Stimulated activated naive B cell treated with anti-CD40 and anti-IgM and Interleukin-4, amounts not matched to agents 10 μg/mL and 1 μg/mL and 100 μg/mL, for 72 hours (primary cell): ENCODE measurements around the gene CYP20A1.
A peak's percentile ranks its signal among the peaks of the same experiment; 100 is the strongest.
"Not testable (repeated sequence)": the region's sequence is repeated elsewhere in the genome, so short reads cannot be mapped to it uniquely, and the experiment has no call there.

Source experiments
- ATAC-seq, 2 donors: fragments of 150-1000 bp; cut with Tn5 transposase; replicated peaks; 2 replicates each; pipeline ENCODE4 v1.10.0; 2021; ENCODE audit warnings: moderate library complexity in 1 of 2
- DNase-seq: peaks from one replicate; pipeline ENCODE4 v3.0.0; 2021
- H3K27ac Mint-ChIP-seq: one replicate; pipeline ENCODE4 v1.8.0; 2022; ENCODE audit warnings: mild to moderate bottlenecking, mixed read lengths
- H3K27me3 Mint-ChIP-seq, 2 donors: one replicate each; pipeline ENCODE4 v1.8.0; 2022; ENCODE audit warnings: mixed read lengths in 2 of 2
- H3K36me3 Mint-ChIP-seq, 2 donors: one replicate each; pipeline ENCODE4 v1.8.0; 2022; ENCODE audit warnings: mixed read lengths in 2 of 2, mild to moderate bottlenecking in 1 of 2
- H3K4me1 Mint-ChIP-seq, 2 donors: one replicate each; pipeline ENCODE4 v1.8.0; 2022; ENCODE audit warnings: mixed read lengths in 2 of 2, mild to moderate bottlenecking in 1 of 2
- H3K4me3 Mint-ChIP-seq, 2 donors: one replicate each; pipeline ENCODE4 v1.8.0; 2022; ENCODE audit warnings: mild to moderate bottlenecking in 2 of 2, mixed read lengths in 2 of 2, moderate library complexity in 1 of 2
- H3K9me3 Mint-ChIP-seq, 2 donors: one replicate each; pipeline ENCODE4 v1.8.0; 2022; ENCODE audit warnings: mixed read lengths in 2 of 2, mild to moderate bottlenecking in 1 of 2

The CYP20A1 gene, protein sequence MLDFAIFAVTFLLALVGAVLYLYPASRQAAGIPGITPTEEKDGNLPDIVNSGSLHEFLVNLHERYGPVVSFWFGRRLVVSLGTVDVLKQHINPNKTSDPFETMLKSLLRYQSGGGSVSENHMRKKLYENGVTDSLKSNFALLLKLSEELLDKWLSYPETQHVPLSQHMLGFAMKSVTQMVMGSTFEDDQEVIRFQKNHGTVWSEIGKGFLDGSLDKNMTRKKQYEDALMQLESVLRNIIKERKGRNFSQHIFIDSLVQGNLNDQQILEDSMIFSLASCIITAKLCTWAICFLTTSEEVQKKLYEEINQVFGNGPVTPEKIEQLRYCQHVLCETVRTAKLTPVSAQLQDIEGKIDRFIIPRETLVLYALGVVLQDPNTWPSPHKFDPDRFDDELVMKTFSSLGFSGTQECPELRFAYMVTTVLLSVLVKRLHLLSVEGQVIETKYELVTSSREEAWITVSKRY

DNA sequence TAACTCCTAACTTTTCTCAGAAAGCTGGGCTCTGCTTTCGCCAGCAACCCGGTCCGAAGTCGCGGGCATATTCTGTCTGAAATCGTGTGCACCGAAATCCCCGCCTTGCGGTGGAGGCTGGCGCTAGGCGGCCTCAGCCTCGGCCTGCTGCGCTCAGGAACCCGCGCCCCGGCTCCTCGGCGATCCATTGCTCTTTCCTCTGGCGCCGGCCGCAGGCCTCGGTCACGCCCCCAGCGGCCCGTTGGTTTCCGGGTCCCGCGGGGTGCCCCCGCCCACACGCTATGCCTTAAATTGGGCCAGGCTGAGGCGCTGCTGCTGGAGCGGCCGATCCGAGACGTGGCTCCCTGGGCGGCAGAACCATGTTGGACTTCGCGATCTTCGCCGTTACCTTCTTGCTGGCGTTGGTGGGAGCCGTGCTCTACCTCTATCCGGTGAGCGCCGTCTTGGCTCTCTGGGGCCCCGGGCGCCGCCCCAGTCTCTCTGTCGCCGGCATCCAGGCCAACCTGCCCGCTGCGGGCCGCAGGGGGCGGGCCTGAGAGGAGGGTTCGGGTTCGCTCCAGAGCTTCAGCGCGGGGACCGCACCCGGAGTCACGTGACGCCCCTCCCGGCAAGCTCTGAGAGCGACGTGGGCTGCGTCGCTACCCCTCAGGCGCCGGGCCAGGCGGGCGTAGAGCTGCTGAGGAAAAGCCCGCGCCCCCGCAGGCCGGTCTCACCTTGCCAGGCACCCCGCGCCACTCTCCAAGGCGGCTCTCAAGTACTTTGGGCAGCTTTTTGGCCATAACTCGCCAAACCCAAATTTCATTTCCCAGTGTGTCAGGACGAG lies at the start of gene CYP20A1:
TSS of gene CYP20A1 (plus strand) at position 315 of the 823 bp plus-strand sequence. CDS start at position 360, 45 bp downstream.
- Mint-ChIP-seq H3K27me3 (no peaks in the 10 kb centered on the region), H3K9me3 (peaks cover 0 to 2% of the 10 kb centered on the region in 2 donors), H3K4me1 (peaks cover 16 to 43% of the 10 kb centered on the region in 2 donors), H3K27ac (peak within 1 kb of the TSS; percentile 99), H3K4me3 (peak within 1 kb of the TSS; percentile 90 to 96), H3K36me3 (peaks cover 18 to 30% of the 10 kb centered on the region in 2 donors)
- ATAC-seq (peak; percentile 90 to 93), DNase-seq (peak; percentile 98)

DNA sequence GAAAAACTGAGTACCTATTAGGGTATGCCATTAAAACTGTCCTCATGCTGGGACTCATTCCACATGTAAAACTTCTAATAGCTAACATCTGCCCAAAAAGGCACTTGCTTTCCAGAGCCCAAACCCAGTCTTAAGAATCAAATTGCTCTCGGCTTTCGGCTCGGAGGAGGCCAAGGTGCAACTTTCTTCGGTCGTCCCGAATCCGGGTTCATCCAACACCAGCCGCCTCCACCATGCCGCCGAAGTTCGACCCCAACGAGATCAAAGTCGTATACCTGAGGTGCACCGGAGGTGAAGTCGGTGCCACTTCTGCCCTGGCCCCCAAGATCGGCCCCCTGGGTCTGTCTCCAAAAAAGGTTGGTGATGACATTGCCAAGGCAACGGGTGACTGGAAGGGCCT lies 48.3 kb upstream of the CYP20A1 start:
- ATAC-seq, H3K4me3 Mint-ChIP-seq, H3K27ac Mint-ChIP-seq, DNase-seq, H3K4me1 Mint-ChIP-seq, H3K9me3 Mint-ChIP-seq, H3K27me3 Mint-ChIP-seq: not testable (repeated sequence)
- H3K36me3 Mint-ChIP-seq: peaks cover 18 to 26% of the 10 kb centered on the region in 2 donors

DNA sequence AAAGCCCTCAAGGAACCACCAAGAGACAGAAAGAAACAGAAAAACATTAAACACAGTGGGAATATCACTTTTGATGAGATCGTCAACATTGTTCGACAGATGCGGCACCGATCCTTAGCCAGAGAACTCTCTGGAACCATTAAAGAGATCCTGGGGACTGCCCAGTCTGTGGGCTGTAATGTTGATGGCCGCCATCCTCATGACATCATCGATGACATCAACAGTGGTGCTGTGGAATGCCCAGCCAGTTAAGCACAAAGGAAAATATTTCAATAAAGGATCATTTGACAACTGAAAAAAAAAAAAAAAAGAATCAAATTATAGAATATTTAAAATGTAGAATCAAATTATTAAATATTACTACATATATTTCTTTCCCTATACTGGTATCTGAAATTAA lies 47.8 kb upstream of the CYP20A1 start:
- not testable (repeated sequence) for H3K27me3 Mint-ChIP-seq, H3K4me1 Mint-ChIP-seq, H3K9me3 Mint-ChIP-seq, H3K27ac Mint-ChIP-seq, DNase-seq, H3K4me3 Mint-ChIP-seq, ATAC-seq
- peaks cover 15 to 21% of the 10 kb centered on the region in 2 donors for H3K36me3 Mint-ChIP-seq

DNA sequence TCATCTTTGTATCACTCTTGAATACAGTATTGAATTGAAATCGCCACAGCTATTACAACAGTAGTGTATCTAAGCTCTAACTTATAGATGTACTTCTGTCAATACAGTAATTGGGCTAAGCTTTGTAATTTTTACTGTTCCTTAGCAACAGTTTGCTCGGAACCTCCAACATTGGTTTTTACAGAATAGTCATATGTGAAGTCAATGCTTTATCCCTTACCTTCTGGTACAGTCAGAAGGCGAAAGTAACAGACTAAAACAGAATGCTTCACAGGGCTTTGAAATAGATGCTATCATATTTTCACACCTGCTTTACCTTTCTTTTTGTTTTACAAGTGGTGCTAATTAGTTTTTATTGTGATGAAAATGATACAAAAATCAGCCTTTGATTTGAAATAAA lies 46.9 kb upstream of the CYP20A1 start:
- Mint-ChIP-seq H3K27me3 (no peaks in the 10 kb centered on the region), H3K9me3 (peaks cover 0 to 1% of the 10 kb centered on the region in 2 donors), H3K4me3 (no peak overlapping the region), H3K27ac (no peak overlapping the region), H3K4me1 (no peaks in the 10 kb centered on the region), H3K36me3 (peaks cover 13 to 18% of the 10 kb centered on the region in 2 donors)
- DNase-seq (no peak), ATAC-seq (no peak)

DNA sequence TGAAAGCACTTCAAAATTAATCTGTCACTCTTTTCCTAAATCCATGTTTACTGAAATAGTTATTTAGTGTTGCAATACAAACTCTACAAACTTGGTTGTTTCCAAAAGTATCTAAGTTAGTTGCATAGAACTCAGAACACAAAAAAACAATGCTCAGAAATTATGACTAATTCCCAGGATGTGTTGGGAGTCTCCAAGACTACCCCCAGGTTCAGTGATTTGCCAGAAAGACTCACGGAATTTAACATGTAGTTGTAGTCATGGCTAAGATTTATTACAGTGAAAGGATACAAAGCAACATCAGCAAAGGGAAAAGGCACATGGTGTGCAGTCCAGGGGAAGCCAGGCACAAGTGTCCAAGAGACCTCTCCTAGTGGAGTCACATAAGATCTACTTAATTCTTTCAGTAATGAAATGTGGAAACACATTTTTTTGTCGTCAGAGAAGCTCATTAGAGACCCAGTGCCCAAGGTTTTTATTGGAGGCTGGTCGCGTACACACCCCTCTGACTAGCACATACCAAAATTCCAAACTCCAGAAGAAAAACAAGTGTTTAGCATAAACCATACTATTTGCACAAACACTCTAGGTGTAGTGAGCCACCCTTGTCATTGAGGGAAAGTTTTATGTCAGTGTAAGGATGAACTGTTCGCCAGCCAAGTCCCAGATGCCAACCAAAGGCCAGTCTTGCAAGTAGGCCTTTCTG lies 43.3 kb upstream of the CYP20A1 start:
- DNase-seq (no peak), ATAC-seq (no peak)
- Mint-ChIP-seq H3K9me3 (no peaks in the 10 kb centered on the region), H3K36me3 (peaks cover 6 to 15% of the 10 kb centered on the region in 2 donors), H3K27me3 (no peaks in the 10 kb centered on the region), H3K4me3 (no peak overlapping the region), H3K4me1 (no peaks in the 10 kb centered on the region), H3K27ac (no peak overlapping the region)

DNA sequence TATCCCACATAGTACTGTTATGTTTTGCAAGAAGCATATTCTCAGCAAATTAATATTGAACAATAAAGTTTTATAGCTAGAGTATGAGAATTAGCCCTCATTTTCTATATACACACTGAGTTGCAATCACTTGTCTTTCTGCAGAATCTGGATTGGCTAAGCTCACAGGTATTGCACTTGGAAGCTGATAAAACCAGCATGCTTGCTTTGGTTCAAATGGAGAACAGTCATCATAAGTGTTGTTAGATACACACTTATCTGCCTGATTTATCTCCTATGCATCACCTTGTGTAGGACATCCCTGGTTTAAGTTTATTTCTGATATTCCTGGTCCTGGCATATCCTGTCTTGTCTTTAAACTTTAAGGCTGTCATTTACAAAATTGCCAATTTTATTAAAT lies 38.0 kb upstream of the CYP20A1 start:
- Mint-ChIP-seq H3K36me3 (peaks cover 6 to 14% of the 10 kb centered on the region in 2 donors), H3K27me3 (no peaks in the 10 kb centered on the region), H3K4me1 (no peaks in the 10 kb centered on the region), H3K4me3 (no peak overlapping the region), H3K9me3 (no peaks in the 10 kb centered on the region), H3K27ac (no peak overlapping the region)
- ATAC-seq (no peak), DNase-seq (no peak)

DNA sequence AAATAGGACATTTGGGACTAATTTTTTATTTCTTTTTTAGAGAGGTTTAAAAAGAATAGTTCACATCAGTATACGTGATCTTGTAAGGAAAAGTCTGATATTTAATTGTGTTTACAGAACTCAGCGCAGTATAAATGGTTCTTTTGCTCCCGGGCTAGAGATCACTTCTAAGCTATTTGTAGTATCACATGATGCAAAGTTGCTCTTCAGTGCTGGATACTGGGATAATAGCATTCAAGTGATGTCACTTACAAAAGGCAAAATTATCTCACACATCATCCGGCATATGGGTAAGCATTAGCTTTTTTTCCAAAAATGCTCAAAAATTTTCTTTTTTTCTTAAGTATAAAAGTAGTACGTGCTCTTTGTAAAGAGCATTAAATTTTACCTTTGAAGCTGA lies 37.4 kb upstream of the CYP20A1 start:
- no peak overlapping the region for H3K4me3 Mint-ChIP-seq
- ATAC-seq (no peak), DNase-seq (no peak)
- H3K27ac Mint-ChIP-seq: no peak overlapping the region
- H3K27me3 Mint-ChIP-seq: no peaks in the 10 kb centered on the region
- no peaks in the 10 kb centered on the region for H3K4me1 Mint-ChIP-seq
- peaks cover 11 to 19% of the 10 kb centered on the region in 2 donors for H3K36me3 Mint-ChIP-seq
- H3K9me3 Mint-ChIP-seq: no peaks in the 10 kb centered on the region

DNA sequence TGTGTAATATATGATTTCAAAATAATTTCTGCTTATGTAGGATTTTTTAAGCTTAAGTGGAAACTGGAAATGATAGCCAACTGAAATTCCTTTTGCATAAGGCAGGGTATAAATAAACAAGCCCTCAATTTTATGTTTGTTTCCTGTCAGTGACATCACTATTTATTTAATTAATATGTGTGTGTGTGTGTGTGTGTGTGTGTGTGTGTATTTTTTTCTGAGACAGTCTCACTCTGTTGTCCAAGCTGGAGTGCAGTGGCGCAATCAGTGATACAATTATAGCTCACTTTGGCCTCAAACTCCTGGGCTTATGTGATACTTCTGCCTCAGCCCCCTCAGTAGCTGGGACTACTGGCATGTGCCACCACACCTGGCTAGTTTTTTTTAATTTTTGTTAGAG lies 29.3 kb upstream of the CYP20A1 start:
- Mint-ChIP-seq H3K9me3 (no peaks in the 10 kb centered on the region), H3K27ac (no peak overlapping the region), H3K27me3 (no peaks in the 10 kb centered on the region), H3K4me1 (no peaks in the 10 kb centered on the region), H3K4me3 (no peak overlapping the region), H3K36me3 (peaks cover 20 to 23% of the 10 kb centered on the region in 2 donors)
- no peak for ATAC-seq
- no peak for DNase-seq

DNA sequence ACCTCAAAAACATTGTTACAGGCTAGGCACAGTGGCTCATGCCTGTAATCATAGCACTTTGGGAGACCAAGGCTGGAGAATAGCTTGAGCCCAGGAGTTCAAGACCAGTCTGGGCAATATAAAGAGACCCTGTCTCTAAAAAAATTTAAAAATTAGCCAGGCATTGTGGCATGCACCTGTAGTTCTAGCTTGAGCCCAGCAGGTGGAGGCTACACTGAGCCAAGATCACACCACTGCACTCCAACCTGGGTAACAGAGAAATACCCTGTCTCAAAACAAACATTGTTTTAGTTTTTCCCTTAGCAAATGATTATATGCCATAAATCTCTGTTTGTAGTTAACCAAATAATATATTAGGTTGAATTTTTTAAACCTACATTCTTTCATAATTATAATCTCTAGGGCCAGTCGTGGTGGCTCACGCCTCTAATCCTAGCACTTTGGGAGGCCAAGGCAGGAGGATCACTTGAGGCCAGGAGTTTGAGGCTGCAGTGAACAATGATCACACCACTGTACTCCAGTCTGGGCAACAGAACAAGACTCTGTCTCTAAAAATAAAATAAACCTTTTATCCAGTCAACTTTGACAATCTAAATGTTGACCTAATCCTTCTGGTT lies 13.3 kb upstream of the CYP20A1 start:
- no peak overlapping the region for H3K27ac Mint-ChIP-seq
- ATAC-seq (peak; percentile 55 to 73), DNase-seq (no peak)
- H3K27me3 Mint-ChIP-seq: peaks cover 0 to under 1% of the 10 kb centered on the region in 2 donors
- no peaks in the 10 kb centered on the region for H3K4me1 Mint-ChIP-seq
- peaks cover 0 to 5% of the 10 kb centered on the region in 2 donors for H3K36me3 Mint-ChIP-seq
- no peak overlapping the region for H3K4me3 Mint-ChIP-seq
- H3K9me3 Mint-ChIP-seq: peaks cover 0 to 3% of the 10 kb centered on the region in 2 donors

DNA sequence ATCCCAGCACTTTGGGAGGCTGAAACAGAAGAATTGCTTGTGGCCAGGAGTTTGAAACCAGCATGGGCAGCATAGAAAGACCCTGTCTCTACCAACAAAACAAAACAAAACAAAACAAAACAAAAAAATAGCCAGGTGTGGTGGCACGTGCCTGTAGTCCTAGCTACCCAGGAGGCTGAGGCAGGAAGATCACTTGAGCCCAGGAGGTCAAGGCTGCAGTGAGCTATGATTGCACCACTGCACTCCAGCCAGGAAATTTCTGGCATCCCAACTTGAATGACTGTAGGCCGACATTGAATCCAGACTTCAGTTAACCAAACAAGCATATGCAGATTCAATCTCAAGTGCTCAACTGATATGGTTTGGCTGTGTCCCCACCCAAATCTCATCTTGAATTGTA lies 9.1 kb upstream of the CYP20A1 start:
- DNase-seq, H3K4me1 Mint-ChIP-seq, H3K4me3 Mint-ChIP-seq, H3K9me3 Mint-ChIP-seq, H3K27ac Mint-ChIP-seq, ATAC-seq, H3K36me3 Mint-ChIP-seq: not testable (repeated sequence)
- H3K27me3 Mint-ChIP-seq: peaks cover 7 to 10% of the 10 kb centered on the region in 2 donors

DNA sequence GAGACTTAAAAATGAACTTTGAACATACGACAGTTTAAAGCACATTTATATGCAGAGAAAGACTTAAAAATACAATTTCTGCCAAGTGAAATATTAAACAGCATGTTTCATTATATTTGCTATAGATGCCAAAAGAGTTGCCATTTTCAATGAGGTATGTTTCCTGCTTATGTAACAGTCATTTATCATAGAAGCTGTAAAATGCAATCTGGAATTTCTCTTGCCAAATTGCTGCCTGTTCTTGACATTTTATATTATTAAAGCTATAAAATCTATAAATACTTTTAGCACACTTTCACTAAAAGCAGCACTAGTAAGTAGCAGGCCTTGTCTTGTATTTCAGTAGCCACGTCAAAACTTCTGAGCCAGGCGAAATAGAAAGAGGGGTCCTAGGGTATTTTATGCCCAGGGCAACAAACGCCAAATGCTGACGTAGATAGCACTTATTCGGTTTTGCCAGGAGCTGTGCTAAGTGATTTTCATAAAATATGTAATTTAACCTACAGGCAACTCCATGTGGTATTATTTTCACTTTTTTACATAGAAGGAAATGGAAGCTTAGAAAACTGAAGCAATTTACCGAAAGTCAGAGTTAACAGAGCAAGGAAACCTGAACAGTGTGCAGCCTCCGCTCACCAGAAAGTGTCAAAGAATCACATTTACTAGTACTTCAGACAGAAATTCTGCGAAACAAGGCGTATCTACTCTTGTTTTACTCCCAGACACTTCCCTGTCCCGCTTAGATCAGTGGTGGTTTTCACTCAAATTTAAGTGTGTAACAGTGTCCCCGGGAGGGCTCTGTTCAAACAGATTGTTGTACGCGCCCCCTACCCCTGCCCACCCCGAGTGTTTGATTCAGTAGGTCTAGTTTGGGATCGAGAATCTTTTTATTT lies 1.2 kb upstream of the CYP20A1 start:
- H3K36me3 Mint-ChIP-seq: peaks cover 13 to 22% of the 10 kb centered on the region in 2 donors
- H3K4me1 Mint-ChIP-seq: peaks cover 11 to 33% of the 10 kb centered on the region in 2 donors
- no peaks in the 10 kb centered on the region for H3K27me3 Mint-ChIP-seq
- peak overlapping the region; percentile 90 to 96 for H3K4me3 Mint-ChIP-seq
- ATAC-seq (no peak), DNase-seq (no peak)
- no peaks in the 10 kb centered on the region for H3K9me3 Mint-ChIP-seq
- H3K27ac Mint-ChIP-seq: peak overlapping the region; percentile 99

DNA sequence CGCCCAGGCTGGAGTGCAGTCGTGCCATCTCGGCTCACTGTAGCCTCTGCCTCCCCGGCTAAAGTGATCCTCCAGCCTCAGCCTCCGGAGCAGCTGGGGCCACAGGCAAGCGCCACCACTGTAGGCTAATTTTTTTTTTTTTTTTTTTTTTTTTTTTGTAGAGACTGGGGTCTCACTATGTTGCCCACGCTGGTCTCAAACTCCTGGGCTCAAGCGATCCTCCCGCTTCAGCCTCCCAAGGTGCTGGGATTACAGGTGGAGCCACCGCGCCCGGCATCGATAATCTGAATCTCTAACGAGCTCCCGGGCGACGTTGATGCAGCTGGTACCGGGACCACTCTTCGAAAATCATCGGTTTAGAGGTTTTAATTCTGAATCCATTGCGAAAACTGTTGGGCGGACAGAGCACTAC lies 520 bp upstream of the CYP20A1 start:
- Mint-ChIP-seq H3K27me3 (no peaks in the 10 kb centered on the region), H3K27ac (peak overlapping the region; percentile 99), H3K4me3 (peak overlapping the region; percentile 90 to 96), H3K4me1 (peaks cover 16 to 40% of the 10 kb centered on the region in 2 donors), H3K36me3 (peaks cover 17 to 28% of the 10 kb centered on the region in 2 donors), H3K9me3 (peaks cover 0 to 2% of the 10 kb centered on the region in 2 donors)
- ATAC-seq (peak in 1 of 2 donors; percentile 0), DNase-seq (no peak)

DNA sequence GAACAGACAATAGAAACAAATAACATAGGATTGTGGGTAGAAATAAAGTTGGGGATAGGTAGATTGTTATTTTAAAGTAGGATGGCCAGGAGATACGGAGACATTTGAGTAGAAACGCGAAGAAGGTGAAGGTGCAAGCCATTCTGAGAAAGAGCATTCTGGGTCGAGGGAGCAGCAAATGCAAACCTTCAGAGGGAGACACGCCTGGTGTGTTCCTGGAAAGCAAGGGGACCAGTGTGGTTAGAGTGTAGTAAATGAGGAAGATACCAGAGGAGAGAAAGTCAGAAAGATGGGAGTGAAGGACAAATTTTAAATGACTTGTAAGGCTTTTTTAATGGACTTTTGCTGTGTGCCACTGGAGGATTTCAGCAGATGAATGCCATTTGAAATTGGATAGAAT lies 1.7 kb downstream of the CYP20A1 start:
- Mint-ChIP-seq H3K36me3 (peaks cover 22 to 35% of the 10 kb centered on the region in 2 donors), H3K27ac (no peak overlapping the region), H3K4me3 (peak overlapping the region; percentile 90 to 96), H3K4me1 (peaks cover 18 to 49% of the 10 kb centered on the region in 2 donors), H3K9me3 (peaks cover 0 to 2% of the 10 kb centered on the region in 2 donors), H3K27me3 (no peaks in the 10 kb centered on the region)
- no peak for ATAC-seq
- no peak for DNase-seq
